Chondrocyte (in vitro differentiated cells): ENCODE measurements around the gene RAD51B. TPM values are rescaled to one million over a fixed set of nuclear protein-coding genes. Genes with fewer than 3 reads are reported as not detected.
A peak's percentile ranks its signal among the peaks of the same experiment; 100 is the strongest.

Experiments used
- DNase-seq: peaks from one replicate; pipeline ENCODE4 v3.0.0; 2021; ENCODE audit warnings: mixed read lengths, low spot score
- H3K27ac Mint-ChIP-seq: one replicate; pipeline ENCODE4 v1.8.0; 2021; ENCODE audit warnings: mild to moderate bottlenecking, moderate library complexity, mixed read lengths; ENCODE audit not compliant: unreplicated experiment
- H3K27me3 Mint-ChIP-seq: 2 replicates; pipeline ENCODE4 v1.8.0; 2021; ENCODE audit warnings: low read depth, mixed read lengths
- H3K36me3 Mint-ChIP-seq: 2 replicates; pipeline ENCODE4 v1.8.0; 2021; ENCODE audit warnings: low read depth, mixed read lengths
- H3K4me1 Mint-ChIP-seq: 2 replicates; pipeline ENCODE4 v1.8.0; 2021; ENCODE audit warnings: low read depth, mild to moderate bottlenecking, mixed read lengths
- H3K4me3 Mint-ChIP-seq: one replicate; pipeline ENCODE4 v1.8.0; 2021; ENCODE audit warnings: mild to moderate bottlenecking, moderate library complexity, mixed read lengths; ENCODE audit not compliant: unreplicated experiment
- H3K9me3 Mint-ChIP-seq: 2 replicates; pipeline ENCODE4 v1.8.0; 2021; ENCODE audit warnings: low read depth, mixed read lengths
- total RNA-seq: library from RNA; stranded (reverse); gene quantifications from 3 replicates; pipeline ENCODE4 v1.2.1, GENCODE V29; 2021
- TF ChIP-seq, protein P1 (sequence below): fragments of 200-600 bp; sonication (generic); IDR thresholded peaks from 2 replicates; pipeline ENCODE4 v1.5.0; 2021; ENCODE audit warnings: antibody characterized with exemption, mild to moderate bottlenecking, moderate library complexity

Gene RAD51B
- total RNA-seq, 1 donor from 2014 or later: 8.2 TPM

DNA sequence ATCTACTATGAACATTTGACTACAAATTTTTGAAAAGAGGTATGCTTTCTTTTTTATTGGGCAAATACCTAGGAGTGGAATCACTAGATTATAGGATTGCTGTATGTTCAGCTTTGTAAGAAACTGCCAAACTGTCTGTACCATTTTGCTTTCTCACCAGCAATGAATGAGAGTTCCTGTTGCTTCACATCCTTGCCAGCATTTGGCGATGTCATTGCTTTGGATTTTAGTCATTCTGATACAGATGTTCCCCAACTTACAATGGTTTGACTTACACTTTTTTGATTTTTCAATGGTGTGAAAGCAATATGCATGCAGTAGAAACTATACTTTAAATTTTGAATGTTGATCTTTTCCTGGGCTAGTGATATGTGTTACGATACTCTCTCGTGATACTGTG, 328.7 kb downstream of the RAD51B start:
- Mint-ChIP-seq H3K36me3 (peaks cover 10% of the 10 kb centered on the region), H3K27ac (peak overlapping the region; percentile 86), H3K9me3 (peaks cover 39% of the 10 kb centered on the region), H3K4me1 (peaks cover 56% of the 10 kb centered on the region), H3K4me3 (no peak overlapping the region), H3K27me3 (no peaks in the 10 kb centered on the region)
- TF ChIP-seq, protein P1, sequence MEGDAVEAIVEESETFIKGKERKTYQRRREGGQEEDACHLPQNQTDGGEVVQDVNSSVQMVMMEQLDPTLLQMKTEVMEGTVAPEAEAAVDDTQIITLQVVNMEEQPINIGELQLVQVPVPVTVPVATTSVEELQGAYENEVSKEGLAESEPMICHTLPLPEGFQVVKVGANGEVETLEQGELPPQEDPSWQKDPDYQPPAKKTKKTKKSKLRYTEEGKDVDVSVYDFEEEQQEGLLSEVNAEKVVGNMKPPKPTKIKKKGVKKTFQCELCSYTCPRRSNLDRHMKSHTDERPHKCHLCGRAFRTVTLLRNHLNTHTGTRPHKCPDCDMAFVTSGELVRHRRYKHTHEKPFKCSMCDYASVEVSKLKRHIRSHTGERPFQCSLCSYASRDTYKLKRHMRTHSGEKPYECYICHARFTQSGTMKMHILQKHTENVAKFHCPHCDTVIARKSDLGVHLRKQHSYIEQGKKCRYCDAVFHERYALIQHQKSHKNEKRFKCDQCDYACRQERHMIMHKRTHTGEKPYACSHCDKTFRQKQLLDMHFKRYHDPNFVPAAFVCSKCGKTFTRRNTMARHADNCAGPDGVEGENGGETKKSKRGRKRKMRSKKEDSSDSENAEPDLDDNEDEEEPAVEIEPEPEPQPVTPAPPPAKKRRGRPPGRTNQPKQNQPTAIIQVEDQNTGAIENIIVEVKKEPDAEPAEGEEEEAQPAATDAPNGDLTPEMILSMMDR: no peak
- no peak for DNase-seq

DNA sequence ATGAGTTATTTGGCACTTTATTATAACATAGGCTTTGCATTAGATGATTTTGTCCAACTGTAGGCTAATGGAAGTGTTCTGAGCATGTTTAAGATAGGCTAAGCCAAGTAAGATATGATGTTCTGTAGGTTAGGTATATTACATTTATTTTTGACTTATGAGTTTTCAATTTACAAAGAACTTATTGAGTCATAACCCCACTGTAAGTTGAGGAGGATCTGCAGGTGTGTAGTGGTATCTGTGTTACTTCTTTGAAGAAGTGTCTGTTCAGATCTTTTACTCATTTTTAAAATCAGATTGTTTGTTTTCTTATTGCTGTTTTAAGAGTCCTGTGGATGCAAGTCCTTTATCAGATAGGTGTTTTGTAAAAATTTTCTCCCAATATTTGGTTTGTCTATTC, 329.2 kb downstream of the RAD51B start:
- H3K27me3 Mint-ChIP-seq: no peaks in the 10 kb centered on the region
- H3K4me1 Mint-ChIP-seq: peaks cover 53% of the 10 kb centered on the region
- H3K27ac Mint-ChIP-seq: no peak overlapping the region
- DNase-seq: no peak
- no peak overlapping the region for H3K4me3 Mint-ChIP-seq
- peaks cover 42% of the 10 kb centered on the region for H3K9me3 Mint-ChIP-seq
- peaks cover 10% of the 10 kb centered on the region for H3K36me3 Mint-ChIP-seq
- TF ChIP-seq, protein P1: no peak

DNA sequence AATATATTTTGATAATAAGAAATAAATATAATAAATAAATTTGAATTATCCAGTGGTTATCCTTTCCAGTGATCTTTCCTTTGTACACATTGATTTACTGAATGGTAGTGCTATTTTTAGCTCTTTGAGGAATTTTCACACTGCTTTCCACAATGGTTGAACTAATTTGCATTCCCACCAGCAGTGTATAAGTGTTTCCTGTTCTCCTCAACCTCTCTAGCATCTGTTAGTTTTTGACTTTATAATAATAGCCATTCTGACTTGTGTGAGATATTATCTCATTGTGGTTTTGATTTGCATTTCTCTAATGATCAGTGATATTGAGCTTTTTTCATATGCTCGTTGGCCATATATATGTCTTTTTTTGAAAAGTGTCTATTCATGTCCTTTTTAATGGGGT, 333.7 kb downstream of the RAD51B start:
- Mint-ChIP-seq H3K4me3 (no peak overlapping the region), H3K27me3 (no peaks in the 10 kb centered on the region), H3K9me3 (peaks cover 43% of the 10 kb centered on the region), H3K27ac (no peak overlapping the region), H3K4me1 (peaks cover 17% of the 10 kb centered on the region), H3K36me3 (peaks cover 13% of the 10 kb centered on the region)
- DNase-seq: no peak
- TF ChIP-seq, protein P1: no peak

DNA sequence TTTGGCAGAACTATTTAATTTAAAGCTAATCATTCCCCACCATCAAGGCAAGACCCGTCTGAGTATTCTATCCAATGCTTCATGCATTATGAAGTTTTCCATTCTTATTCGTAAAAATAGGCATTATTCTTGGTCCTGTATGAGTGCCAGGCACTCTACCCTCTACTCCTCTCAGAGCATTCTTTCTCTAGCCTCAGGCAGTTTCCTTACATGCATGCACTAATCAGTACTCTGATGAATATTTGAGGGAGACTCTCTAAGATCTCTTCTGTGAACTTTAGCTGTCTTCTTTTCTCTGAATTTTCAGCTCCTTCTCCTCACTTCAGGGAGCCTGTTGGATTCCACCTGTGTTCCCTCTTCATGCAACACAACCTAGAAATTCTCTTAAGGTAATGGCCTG, 334.7 kb downstream of the RAD51B start:
- TF ChIP-seq, protein P1: no peak
- no peaks in the 10 kb centered on the region for H3K27me3 Mint-ChIP-seq
- peaks cover 11% of the 10 kb centered on the region for H3K36me3 Mint-ChIP-seq
- peaks cover 34% of the 10 kb centered on the region for H3K9me3 Mint-ChIP-seq
- peaks cover 18% of the 10 kb centered on the region for H3K4me1 Mint-ChIP-seq
- no peak overlapping the region for H3K4me3 Mint-ChIP-seq
- H3K27ac Mint-ChIP-seq: no peak overlapping the region
- no peak for DNase-seq

DNA sequence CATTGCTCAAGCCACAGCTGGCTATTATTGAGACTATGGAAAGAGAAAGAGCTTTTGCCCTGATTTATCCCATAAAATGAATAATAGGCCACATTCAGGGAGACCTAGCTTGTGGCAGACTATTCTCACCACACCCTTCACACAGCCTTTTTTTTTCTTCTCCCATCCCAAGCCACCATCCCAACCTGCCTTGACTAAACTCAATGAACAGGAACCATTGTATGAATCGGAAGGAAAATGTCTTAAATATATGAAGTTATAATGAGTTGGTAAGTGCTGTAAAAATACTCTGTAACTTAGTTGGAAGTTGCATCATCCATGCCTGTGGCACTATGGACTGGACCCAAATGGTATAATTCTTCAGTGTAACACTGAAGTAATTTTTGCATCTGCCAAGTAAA, 338.4 kb downstream of the RAD51B start:
- peaks cover 3% of the 10 kb centered on the region for H3K36me3 Mint-ChIP-seq
- peak overlapping the region; percentile 45 for H3K27ac Mint-ChIP-seq
- H3K4me1 Mint-ChIP-seq: peaks cover 18% of the 10 kb centered on the region
- H3K9me3 Mint-ChIP-seq: peaks cover 12% of the 10 kb centered on the region
- H3K4me3 Mint-ChIP-seq: no peak overlapping the region
- no peaks in the 10 kb centered on the region for H3K27me3 Mint-ChIP-seq
- DNase-seq: no peak
- TF ChIP-seq, protein P1: no peak
